HG02642 (cell line): Measurements from ENCODE around the gene SPAG9.

Source experiments
- ATAC-seq: cut with Tn5 transposase; IDR thresholded peaks from one replicate; pipeline ENCODE4 v1.9.1; 2021; ENCODE audit warnings: mild to moderate bottlenecking; ENCODE audit not compliant: unreplicated experiment, poor library complexity

The SPAG9 gene

DNA sequence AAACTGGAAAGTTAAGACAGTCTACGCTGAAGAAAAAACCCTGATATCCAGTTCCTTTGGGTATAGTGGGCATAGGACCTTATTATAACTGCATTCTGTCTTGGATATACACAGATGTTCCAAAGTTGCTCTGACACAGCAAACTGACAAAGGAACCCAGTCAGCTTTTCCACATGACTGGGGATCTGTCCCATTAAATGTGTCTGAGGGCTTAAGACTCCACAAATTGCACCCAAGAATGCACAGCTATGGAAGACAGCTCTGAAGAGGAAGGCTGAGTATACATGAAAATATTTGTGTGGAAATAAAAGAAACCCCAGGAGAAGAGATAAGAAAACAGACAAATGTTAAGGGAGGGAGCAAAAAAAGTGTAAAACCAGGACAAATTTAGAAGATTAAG lies 114.1 kb downstream of the SPAG9 start:
- ATAC-seq: no peak

DNA sequence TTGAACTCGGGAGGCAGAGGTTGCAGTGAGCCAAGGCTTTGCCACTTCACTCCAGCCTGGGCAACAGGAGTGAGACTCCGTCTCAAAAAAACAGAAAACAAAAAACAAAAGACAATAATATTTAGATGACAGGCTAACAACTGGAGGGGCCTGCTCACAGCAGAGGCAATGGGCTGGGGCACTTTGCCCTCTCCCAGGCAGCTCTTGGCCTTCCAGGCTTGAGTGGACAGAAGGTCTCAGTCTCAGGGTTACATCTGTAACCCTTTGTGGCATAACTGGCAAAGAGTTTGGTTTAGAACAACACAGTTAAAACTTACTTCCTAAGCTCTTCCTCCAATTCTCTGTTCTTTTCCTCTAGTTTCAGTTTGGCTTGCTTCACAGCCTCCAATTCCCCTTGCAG lies 114.9 kb downstream of the SPAG9 start:
- ATAC-seq: no peak

- ATAC-seq: no peak
Measured at GRCh38 chr17:51004249-51004648, 116.4 kb downstream of the SPAG9 start.

- no peak for ATAC-seq
Measured at GRCh38 chr17:51000835-51001638, 119.6 kb downstream of the SPAG9 start.

DNA sequence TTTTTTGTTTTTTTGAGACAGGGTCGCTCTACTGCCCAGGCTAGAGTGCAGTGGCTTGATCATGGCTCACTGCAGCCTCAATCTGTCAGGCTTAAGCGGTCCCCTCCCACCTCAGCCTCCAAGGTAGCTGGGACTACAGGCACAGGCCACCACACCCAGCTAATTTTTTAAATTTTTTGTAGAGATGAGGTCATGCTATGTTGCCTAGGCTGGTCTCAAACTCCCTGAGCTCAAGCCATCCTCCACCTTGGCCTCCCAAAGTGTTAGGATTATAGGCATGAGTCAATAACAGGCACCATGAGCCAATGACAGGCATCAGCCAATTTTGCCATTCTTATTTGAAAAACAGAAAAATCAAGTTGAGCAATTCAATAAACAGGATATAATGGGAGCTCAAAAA lies 125.0 kb downstream of the SPAG9 start:
- no peak for ATAC-seq

DNA sequence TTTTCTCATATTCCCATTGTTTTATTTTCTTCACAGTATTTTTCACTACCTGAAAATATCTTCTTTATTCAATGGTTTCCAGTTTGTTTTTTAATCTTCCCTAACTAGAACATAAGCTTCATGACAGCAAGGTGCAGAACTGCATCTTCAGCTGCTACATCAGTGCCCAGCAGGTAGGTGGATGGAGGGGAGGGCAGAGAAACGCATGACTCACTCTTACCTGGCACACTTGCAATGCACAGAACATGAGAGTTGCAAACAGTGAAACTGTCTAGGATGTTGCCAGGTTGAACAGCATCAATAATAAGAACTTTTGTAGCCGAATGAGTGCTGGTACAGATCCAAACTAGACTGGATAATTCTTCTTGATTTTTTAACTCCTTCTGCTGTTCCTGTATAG lies 127.1 kb downstream of the SPAG9 start:
- no peak for ATAC-seq

- no peak for ATAC-seq
Measured at GRCh38 chr17:50989149-50989548, 131.5 kb downstream of the SPAG9 start.

DNA sequence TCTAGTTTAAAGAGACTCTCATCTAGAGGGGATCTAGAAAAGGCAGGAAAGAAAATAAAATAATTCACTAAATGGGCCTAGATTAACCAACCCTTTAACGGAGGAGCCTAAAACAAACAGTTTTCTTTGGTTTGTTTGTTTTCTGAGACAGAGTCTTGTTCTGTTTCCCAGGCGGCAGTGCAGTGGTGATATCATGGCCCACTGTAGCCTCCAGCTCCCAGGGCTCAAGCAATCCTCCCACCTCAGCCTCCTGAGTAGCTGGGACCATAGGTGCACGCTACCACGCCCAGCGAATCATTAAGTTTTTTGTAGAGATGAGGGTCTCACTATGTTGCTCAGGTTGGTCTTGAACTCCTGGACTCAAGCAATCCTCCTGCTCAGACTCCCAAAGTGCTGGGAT lies 132.2 kb downstream of the SPAG9 start:
- no peak for ATAC-seq

DNA sequence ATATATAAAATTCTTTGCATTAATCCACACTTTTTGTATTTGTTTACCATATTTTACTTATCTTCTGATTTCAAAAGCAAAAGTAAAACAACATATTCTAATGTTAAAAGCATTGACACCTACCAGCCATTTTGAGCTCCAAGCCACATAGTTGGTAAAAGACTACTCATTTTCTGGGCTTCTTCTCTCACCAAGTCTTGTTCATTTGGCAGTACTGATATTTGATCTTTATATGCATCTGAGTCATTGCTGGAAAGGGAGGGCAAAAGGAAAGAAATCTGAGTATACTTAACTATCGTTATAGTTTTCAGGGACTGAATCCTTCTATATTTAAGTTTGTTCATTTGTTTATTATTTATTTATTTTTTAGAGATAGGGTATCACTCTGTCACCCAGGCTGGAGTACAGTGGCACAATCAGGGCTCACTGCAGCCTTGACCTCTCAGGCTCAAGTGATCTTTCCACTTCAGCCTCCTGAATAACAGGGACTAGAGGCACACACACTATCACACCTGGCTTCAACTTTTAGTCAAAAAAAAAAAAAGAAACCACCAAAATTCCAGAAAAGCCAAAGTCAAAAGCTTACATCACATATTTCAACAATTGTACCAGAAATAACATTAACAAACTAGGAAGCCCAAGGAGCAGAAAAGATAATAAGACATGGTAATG lies 133.5 kb downstream of the SPAG9 start:
- ATAC-seq: no peak

DNA sequence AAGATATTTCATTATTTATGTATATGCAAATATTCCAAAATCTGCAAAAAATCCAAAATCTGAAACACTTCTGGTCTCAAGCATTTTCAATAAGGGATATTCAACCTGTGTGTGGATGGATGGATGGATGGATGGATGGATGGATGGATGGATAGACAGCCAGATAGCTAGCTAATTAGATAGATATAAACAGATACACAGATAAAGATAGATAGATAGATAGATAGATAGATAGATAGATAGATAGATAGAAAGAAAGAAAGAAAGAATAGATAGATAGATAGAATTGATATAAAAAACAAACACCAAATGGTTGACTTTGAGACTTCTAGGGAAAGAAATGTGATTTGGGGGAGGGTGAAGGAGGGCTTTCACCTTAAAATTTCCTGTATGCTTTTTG lies 139.4 kb downstream of the SPAG9 start:
- ATAC-seq: no peak

DNA sequence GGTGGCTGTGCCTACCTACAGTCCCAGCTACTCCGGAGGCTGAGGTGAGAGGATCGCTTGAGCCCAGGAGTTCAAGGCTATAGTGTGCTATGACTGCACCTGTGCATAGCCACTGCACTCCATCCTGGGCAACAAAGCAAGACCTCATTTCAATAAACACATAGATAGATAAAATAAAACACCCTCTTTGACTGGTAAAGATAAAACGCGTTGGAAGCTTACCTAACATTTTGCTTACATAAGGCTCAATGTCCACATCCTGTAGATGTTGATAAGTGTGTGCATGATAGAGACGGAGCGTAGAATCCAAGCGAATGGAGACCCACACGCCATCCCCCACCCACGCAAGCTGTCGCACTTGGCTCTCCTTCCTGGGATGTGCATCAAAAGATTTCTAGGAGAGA lies 141.1 kb downstream of the SPAG9 start:
- no peak for ATAC-seq

DNA sequence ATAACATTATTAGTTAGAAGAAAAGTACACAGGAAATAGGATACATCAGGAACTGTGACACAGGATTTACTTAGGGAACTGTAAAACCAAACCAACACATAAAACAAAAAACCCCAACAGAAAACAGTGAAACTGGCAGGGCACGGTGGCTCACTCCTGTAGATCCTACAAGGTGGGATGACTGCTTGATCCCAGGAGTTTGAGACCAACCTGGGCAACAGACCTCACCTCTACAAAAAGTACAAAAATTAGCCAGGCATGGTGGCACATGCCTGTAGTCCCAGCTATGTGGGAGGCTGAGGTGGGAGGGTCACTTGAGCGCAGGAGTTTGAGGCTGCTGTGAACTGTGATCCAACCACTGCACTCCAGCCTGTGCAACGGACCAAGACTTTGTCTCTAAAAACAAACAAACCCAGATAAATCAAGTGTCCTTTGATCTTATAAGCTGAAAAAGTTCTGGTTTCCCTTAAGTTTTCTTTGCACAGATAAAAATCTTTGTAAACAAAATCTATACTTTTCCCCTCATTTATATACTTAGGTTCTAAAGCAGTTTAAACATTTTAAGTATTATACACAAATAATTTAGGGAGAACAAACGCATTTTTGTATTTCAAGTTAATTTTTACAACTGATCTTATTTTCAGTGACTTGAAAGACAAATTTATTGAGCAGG lies 143.0 kb downstream of the SPAG9 start:
- ATAC-seq: no peak

DNA sequence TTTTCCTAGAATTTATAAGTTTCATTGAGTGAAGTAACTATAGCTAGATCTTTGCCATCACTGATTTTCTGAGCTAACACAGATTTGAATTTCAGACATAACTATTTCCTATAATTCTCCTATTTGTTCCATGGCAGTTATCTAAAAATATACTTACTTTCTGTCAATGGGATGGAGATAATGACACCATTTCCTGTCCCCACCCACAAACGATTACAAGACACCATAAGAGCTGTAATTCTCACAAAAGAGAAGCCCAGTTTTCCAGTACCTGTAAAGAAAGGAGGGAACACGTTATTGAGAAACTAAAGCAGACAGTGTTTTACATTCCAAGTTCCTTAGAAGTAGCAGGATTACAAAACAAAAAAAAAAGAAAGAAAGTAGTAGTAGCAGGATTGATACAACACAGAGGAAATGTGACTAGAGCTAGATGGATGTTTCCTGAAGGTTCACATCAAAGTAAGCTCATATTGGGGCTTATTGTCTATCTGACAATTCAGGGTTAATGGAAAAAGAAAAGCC lies 143.7 kb downstream of the SPAG9 start:
- ATAC-seq: no peak

DNA sequence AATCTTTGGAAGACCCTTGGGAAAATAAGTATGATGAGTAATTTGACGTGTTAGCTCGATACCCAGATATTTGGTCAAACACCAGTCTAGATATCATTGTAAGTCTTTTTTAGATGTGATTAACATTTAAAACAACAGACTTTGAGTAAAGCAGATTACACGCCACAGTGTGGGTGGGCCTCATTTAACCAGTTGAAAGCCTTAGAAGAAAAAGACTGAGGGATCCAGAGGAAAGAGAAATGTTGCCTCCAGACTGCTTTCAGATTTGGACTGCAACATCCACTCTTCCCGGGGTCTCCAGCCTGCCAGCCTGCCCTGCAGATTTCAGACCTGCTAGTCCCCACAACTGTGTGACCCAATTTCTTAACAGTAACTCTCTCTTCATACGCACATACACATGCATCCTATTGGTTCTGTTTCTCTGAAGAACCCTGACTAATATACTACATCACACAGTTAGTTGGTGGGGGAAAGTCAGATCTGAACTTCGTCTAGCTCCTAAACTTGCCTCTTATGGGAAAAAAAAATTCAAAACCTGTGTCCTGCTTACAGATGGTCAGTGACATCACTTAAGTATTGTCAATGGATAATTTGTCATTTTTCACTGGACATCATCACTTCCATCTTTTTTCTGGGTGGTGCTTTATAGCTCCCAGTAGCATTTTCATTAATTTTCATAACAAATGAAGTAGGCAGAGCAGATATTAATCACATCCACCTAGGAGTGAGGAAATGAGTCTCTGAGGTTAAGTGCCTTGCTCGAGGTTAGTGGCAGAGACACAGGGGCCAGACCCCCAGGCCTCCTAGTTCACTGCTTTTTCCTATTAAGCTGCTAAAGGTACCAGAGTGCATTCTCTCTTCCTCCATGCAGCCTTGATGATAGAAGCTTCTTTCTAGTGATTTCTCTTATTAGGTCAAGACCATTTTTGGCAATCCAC lies 146.8 kb downstream of the SPAG9 start:
- no peak for ATAC-seq

DNA sequence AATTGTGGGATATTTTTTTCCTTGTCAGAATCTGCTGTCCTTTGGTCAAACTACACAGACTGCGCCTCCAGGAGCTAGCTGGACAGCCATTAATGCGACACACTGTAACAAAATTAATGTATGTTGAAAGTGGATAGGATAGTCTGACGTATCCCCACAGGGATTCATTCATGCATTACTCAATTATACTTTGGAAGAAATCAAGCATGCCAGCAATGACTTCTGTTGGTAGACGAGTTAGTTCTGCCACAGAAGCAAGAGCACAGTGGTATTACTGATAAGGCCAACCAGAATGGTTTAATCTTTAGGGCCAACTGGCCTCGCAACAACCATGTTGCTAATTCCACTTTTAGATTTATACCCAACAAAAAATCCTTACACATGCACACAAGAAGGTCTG lies 148.1 kb downstream of the SPAG9 start:
- no peak for ATAC-seq

DNA sequence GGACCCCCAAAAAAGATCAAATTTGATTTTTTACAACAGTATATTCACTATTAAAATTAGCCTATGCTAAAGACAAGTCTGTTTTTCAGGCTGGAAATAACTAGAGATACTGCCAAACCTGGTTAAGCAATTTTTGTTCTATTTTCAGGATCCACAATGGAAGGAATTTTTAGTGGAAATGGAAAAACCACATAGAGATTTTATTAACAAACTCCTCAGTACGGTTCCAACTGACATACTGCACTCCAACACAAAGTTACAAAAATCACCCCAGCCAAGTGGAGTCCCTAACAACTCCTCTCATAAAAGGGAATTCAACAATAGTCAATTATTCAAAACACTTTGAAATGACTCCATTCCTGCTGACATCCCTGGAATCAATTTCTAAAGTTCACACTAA lies 152.9 kb downstream of the SPAG9 start:
- no peak for ATAC-seq

DNA sequence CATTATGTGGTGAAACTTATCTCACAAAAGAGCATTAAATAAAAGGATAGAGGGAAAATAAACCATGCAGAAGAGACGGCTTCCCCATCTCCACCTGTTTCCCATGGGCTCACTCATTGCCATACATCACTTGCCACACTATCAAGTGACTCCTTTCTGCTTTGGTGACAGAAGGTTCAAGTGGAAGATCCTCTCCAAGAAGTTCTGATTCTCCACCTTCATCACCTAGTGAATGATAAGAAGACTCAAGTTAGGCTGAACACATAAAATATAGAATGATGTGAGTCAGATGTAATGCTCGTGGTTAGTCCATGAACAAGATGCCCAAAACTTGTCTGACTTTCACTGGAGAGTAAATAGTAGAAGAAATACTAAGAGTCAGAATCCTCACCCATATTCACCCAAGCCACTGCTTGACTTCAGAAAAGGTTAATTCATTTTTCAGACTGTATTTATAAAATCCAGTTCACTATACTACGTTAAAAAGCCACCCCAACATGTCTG lies 154.5 kb downstream of the SPAG9 start:
- no peak for ATAC-seq

GRCh38 chr17:50963139-50963538 lies 157.5 kb downstream of the SPAG9 start:
- ATAC-seq: no peak

DNA sequence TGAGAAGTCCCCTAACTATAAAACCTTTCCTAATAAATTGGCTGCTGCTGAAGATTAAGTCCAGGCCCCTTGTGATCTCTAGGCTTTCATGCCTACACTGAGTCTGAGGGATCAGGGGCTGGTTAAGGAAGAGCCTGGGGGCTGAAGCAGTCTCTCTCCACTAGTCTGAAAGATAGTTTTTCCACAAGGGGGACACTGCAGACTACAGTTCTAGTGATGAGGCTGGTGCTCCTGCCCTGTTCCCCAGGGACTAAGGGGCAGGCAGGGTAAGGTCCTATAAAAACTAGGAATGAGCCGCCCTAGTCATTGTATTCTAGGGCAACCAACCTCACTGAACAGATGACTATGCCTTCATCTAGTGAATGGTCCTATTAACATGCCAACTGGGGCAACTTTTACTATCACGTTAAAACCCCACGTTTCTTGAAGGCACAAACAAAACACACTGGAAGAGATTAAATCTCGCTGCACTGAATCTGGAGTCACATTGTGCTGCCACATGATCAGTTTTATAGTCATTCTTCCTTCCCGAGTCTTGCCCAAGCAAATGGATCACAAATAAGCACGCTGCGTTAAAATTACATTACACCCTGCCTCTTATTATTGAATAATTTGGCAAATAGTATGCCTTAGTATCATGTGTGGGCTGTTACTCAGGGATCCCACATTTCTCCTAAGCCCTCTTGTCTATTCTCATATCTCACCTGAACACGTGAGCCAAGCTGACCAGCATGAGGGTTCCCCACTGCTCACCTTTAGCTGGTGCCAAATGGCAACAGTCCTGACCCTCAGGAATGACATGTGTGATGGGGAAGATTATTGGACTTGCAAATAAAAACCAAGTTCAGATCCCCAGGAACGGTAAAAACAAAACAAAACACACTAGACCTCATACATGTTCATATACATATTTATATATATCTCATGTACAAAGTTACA lies 159.1 kb downstream of the SPAG9 start:
- ATAC-seq: no peak
